HG03442 (cell line): ENCODE measurements around the gene ATAD3B.

Experiments used
- ATAC-seq: cut with Tn5 transposase; IDR thresholded peaks from one replicate; pipeline ENCODE4 v1.9.1; 2021; ENCODE audit warnings: mild to moderate bottlenecking, moderate library complexity; ENCODE audit not compliant: unreplicated experiment

Gene ATAD3B

GRCh38 chr1:1542766-1543705 is 71.5 kb downstream of the ATAD3B start:
- no peak for ATAC-seq

GRCh38 chr1:1543706-1544099 is 72.1 kb downstream of the ATAD3B start:
- ATAC-seq = no peak

- ATAC-seq = no peak
Measured at GRCh38 chr1:1544544-1544943, 73.0 kb downstream of the ATAD3B start.
